GDM1 (cell line): ENCODE results near the gene INPP5J.

Experiments
- DNase-seq: peaks from one replicate; lab custom pipeline; 2025; lab: John Stamatoyannopoulos, UW

The INPP5J gene

GRCh38 chr22:31125521-31126117, 2.9 kb downstream of the INPP5J start:
- no peak for DNase-seq

GRCh38 chr22:31126128-31126868, 3.5 kb downstream of the INPP5J start:
- no peak for DNase-seq

DNA sequence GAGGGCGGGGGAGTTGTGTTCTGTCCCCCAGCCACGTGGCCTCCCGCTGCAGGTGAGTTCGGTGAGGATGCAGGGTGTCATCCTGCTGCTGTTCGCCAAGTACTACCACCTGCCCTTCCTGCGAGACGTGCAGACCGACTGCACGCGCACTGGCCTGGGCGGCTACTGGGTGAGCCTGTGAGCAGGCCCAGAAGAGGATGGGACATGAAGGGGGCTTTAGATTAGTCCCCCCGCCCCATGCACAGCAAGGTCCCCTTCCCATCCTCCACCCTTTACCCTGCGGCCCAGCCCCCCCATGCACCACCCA, 4.1 kb downstream of the INPP5J start:
- no peak for DNase-seq

GRCh38 chr22:31127181-31127772, 4.5 kb downstream of the INPP5J start:
- no peak for DNase-seq

DNA sequence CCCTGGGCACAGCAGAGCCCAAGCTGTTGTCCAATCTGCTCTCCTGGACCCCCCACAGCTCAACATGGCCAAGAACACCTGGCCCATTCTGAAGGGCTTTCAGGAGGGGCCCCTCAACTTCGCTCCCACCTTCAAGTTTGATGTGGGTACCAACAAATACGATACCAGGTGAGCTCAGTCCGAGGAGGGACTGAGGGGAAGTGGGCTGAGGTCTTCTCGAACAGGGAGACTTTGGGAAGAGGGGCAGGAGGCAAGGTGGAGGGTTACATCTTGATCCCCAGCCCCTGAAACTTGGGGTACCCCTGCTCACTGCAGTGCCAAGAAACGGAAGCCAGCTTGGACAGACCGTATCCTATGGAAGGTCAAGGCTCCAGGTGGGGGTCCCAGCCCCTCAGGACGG, 5.4 kb downstream of the INPP5J start:
- no peak for DNase-seq

DNA sequence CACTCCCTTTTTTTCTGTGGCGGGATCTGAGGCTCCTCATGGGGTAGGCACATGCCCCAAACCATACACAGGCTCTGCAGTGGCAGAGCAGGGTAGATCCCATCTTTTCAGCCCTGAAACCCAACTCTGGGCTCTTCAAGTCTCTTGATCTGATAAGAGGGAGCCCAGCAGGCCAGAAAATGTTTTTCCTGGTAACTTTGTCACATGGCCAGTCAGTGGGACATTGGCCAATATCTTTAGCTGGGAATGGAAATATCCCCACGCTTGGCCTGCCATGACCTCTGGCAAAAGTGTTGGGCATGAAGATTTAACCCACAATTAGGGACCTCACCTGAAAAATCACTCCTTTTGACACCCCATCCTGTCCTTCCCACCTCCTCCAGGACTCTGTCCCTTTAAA, 8.1 kb downstream of the INPP5J start:
- DNase-seq = no peak

GRCh38 chr22:31133911-31134310, 11.1 kb downstream of the INPP5J start:
- no peak for DNase-seq

DNA sequence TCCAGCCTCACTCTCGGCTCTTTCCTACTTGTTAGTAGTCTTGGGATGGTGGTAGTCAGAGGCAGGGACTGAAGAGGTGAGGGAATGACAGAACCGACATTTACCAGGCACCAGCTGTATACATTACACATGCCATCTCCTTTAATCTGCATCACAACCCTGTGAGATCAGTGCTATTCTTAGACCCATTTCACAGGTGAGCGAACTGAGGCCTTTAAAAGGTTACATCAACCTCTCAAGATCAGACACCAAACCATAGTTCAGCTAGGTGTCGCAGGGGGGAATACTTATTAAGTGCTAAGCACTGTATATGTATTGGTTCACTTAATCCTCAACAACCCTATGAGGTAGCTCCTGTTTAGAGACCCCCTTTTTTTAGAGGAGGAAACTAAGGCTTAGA, 11.9 kb downstream of the INPP5J start:
- DNase-seq = no peak

- no peak for DNase-seq
These were observed 12.9 kb downstream of the INPP5J start for GRCh38 chr22:31135706-31136105.

GRCh38 chr22:31136155-31136554, 13.4 kb downstream of the INPP5J start:
- no peak for DNase-seq

- DNase-seq = no peak
These were observed 13.9 kb downstream of the INPP5J start for GRCh38 chr22:31136711-31137110.

GRCh38 chr22:31137721-31138120, 15.0 kb downstream of the INPP5J start:
- DNase-seq = no peak

DNA sequence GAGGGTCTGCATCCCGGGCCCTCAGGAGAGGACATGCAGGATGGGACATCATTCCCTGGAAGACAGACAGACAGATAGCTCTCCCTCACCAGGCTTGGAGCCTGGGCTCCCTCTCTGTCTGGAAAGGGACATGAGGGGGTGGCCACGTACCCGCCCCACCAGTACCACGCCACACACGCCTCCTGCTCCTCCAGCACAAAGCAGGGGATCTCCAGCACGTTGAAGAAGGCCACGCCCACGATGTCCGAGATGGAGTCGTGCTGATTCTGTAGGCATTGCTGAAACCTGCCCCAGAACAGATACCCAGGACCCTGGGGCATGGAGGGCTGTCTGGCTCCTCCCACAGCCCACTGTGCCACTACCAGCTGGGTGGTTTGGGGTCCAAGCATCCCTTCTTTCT, 15.4 kb downstream of the INPP5J start:
- no peak for DNase-seq

DNA sequence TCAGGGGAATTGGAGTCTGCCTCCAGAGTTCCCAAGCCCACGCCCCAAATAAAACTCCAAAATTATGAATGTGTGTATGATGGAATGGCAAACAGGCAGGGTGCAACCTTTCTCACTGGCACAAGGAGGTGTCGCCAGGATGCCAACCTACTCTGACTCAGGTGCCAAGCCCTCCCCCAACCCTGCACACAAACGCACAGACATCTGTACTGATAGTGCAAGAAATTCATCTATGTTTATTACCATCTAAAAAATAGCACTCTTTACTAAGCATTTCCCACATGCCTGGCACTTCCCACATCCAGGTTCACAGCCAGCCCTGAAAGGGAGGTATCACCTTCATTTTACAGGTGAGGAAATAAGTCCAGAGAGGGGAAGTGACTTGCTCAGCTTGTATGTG, 16.3 kb downstream of the INPP5J start:
- no peak for DNase-seq

DNA sequence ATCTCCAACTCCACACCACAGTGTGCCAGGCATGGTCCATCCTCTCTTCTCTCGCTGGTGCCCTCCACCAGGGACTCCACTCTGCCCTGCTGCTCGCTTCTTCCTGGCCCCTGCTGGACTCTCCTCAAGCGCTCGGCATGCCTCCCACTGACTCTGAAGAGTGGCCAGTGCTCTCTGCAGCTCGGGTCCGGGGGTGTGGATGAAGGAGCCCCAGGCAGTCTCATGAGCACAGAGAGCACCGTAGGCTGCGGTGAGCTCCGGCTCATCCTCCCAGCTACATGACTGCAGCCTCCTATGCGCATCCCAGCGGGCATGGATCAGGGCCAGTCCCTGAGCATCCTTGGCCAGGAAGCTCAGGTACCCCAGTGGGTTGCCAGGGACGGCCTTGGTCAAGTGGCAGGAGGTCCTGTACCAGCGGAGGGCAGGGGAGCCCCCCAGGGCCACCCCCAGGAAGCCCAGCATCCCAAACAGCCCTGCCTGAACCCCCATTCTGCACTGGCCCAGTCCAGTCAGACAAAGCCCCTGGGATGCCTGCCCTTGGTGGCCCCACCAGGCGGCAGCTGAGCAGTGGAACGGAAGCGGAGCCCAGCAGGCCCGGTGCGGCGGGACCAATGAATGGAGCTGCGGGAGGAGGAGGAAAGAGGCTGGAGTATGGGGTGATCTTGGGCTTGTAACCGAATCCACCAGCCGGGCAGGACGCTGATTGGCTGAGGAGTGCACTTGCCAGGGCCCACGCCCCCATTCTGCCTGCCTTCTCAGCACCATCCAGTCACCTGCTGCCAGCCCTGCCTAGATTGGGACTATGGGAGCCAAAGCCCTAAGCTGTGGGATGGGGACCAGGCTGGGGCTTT, 17.3 kb downstream of the INPP5J start, which contains the start of gene PLA2G3:
Gene PLA2G3 (minus strand): TSS at position 643 of the 851 bp plus-strand sequence. CDS start 154 bp downstream, at position 489.
- DNase-seq = no peak

DNA sequence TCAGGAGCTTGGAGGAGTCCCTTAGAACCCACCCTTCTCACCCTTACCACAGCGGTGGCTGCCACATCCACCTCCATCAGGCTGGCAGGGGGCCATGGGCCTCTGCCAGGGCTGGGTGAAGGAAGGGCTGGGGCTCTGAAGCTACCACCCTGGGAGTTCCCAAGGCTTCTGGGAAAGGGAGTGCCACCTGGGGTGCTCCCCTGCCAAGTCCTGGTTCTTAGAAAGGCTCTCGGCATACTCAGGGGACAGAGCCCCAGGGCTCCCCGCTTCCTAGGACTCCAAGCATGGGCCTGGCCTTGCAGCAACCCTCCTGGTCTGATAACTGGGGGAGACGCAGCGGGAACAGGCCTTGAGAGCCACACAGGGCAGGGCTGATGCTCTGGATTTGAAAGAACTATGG, 18.0 kb downstream of the INPP5J start:
- DNase-seq = no peak

DNA sequence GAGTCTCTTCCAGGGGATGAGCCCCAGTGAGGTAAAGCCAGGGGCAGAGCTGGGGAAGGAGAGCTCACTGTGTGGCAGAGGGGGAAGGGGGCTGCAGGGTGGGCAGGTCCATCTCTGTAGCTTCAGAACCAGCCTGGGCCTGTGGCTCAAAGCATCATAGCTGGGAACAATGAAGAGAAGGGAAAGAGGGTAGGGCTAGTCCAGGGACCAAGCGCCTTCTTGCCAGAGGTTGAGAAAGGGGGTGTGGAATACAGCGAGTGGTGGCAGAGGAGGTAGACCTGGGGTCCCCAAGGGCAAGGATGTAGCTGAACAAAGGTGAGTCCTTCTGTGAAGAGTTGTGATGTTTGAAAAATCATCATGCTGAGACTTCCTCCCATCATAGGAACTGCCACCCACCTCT, 18.8 kb downstream of the INPP5J start:
- DNase-seq = no peak

DNA sequence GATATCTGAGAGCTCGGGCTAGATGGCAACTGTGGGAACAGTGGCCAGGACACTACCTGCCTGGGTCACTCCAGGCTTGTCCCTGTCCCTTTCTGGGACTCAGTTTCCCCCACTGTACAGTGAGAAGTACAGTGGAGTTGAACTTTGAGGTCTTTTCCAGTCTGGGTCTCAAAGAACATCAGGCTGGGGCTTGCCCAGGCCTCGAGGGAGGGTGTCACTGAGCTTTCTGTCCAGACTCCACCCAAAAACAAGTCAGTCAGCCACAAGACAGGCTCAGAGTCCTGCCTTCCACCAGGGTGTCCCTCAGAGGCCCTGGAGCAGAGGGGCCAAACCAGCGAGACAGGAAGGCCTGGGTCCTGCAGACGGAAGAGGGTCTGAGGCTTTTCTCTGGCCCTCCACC, 19.5 kb downstream of the INPP5J start:
- no peak for DNase-seq

DNA sequence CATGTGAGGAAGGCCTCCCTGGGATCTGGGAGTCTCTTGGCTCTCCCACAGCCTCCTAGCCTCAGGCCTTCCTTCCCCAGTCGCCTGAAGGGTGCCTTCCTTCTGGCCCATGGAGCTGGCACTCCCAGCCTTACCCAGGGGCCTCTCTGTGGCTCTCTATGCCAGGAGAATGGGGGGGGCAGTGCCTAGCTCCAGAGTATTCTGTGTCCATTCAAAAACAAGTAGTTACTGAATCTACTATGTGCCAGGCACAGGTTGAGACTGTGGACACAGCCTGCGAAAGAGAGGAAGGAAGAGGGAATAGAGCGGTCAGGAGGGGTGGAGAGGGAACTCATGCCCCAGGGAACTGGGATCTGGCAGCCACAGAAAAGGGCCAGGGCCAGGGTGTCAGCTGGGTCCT, 20.3 kb downstream of the INPP5J start:
- no peak for DNase-seq

DNA sequence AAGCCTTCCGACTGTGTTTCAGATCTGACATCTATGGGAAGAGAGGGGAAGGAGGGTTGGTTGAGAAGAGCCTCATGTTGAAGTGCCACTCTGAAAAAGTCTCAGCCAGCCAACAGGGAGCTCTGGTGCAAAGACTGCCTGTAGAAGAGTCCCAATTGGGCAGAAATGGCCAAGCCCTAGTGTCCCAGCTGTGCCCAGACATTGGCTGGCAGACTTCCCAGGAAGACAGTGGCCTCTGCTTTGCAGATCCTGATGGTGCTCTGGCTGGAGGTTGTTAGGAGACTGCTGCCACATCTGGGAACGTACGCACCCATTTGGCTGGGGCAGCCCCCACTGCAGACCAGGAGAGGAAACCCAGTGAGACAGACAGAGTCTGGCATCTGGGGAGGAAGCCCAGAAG, 20.8 kb downstream of the INPP5J start:
- no peak for DNase-seq

DNA sequence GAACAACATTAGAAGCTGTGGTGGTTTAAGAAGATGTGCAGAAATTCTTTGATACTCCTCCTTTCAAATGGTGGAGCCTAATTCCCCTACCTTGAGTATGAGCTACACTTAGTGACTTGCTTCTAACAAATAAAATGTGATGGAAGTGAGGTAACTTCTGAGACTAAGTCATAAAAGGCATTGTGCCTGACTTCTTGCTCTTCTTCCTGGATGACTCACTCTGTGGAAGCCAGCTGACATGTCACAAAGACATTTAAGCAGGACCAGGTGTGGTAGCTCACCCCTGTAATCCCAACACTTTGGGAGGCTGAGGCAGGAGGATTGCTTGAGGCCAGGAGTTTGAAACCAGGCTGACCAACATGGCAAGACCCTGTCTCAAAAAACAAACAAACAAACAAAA, 21.5 kb downstream of the INPP5J start:
- no peak for DNase-seq

- DNase-seq = no peak
These were observed 25.7 kb downstream of the INPP5J start for GRCh38 chr22:31148488-31148887.
